Rectal smooth muscle tissue (tissue), 1 donor: ENCODE data around the gene NPAS2.
A peak's percentile ranks its signal among the peaks of the same experiment; 100 is the strongest.

Source experiments
- H3K27ac ChIP-seq: one replicate; pipeline ENCODE4 v1.7.0; 2013; ENCODE audit warnings: low read depth, low read length, inconsistent platforms
- H3K27me3 ChIP-seq: one replicate; pipeline ENCODE4 v1.7.0; 2013; ENCODE audit warnings: low read length; ENCODE audit not compliant: control insufficient read depth, insufficient read depth
- H3K36me3 ChIP-seq: one replicate; pipeline ENCODE4 v1.7.0; 2013; ENCODE audit warnings: low read length; ENCODE audit not compliant: control insufficient read depth, insufficient read depth
- H3K4me1 ChIP-seq: one replicate; pipeline ENCODE4 v1.7.0; 2013; ENCODE audit warnings: low read length; ENCODE audit not compliant: control insufficient read depth, insufficient read depth
- H3K4me3 ChIP-seq: one replicate; pipeline ENCODE4 v1.7.0; 2013; ENCODE audit warnings: low read length
- H3K9ac ChIP-seq: one replicate; pipeline ENCODE4 v1.7.0; 2013; ENCODE audit warnings: low read length

The NPAS2 gene

GRCh38 chr2:100784681-100785080 lies 35.3 kb upstream of the NPAS2 start:
- no peaks in the 10 kb centered on the region for H3K27me3 ChIP-seq
- no peak overlapping the region for H3K9ac ChIP-seq
- H3K36me3 ChIP-seq = no peaks in the 10 kb centered on the region
- no peak overlapping the region for H3K27ac ChIP-seq
- peaks cover 6% of the 10 kb centered on the region for H3K4me1 ChIP-seq
- H3K4me3 ChIP-seq = no peak overlapping the region

GRCh38 chr2:100785626-100786296 lies 34.2 kb upstream of the NPAS2 start:
- no peak overlapping the region for H3K4me3 ChIP-seq
- no peak overlapping the region for H3K27ac ChIP-seq
- H3K9ac ChIP-seq = no peak overlapping the region
- peaks cover 6% of the 10 kb centered on the region for H3K4me1 ChIP-seq
- H3K36me3 ChIP-seq = no peaks in the 10 kb centered on the region
- H3K27me3 ChIP-seq = no peaks in the 10 kb centered on the region

GRCh38 chr2:100786297-100786658 lies 33.7 kb upstream of the NPAS2 start:
- Histone ChIP-seq H3K4me3 (no peak overlapping the region), H3K4me1 (peaks cover 6% of the 10 kb centered on the region), H3K27me3 (no peaks in the 10 kb centered on the region), H3K27ac (no peak overlapping the region), H3K36me3 (no peaks in the 10 kb centered on the region), H3K9ac (no peak overlapping the region)

- Histone ChIP-seq H3K4me3 (no peak overlapping the region), H3K27ac (no peak overlapping the region), H3K27me3 (no peaks in the 10 kb centered on the region), H3K36me3 (no peaks in the 10 kb centered on the region), H3K9ac (no peak overlapping the region), H3K4me1 (peaks cover 6% of the 10 kb centered on the region)
Observed at GRCh38 chr2:100786985-100787384, 33.0 kb upstream of the NPAS2 start.

GRCh38 chr2:100789361-100789760 lies 30.6 kb upstream of the NPAS2 start:
- Histone ChIP-seq H3K4me1 (peaks cover 6% of the 10 kb centered on the region), H3K4me3 (no peak overlapping the region), H3K27me3 (no peaks in the 10 kb centered on the region), H3K9ac (no peak overlapping the region), H3K27ac (no peak overlapping the region), H3K36me3 (no peaks in the 10 kb centered on the region)

GRCh38 chr2:100791294-100791935 lies 28.5 kb upstream of the NPAS2 start:
- H3K27me3 ChIP-seq = no peaks in the 10 kb centered on the region
- no peak overlapping the region for H3K27ac ChIP-seq
- no peaks in the 10 kb centered on the region for H3K36me3 ChIP-seq
- peaks cover 6% of the 10 kb centered on the region for H3K4me1 ChIP-seq
- no peak overlapping the region for H3K9ac ChIP-seq
- no peak overlapping the region for H3K4me3 ChIP-seq

GRCh38 chr2:100791936-100792308 lies 28.0 kb upstream of the NPAS2 start:
- Histone ChIP-seq H3K27me3 (no peaks in the 10 kb centered on the region), H3K9ac (no peak overlapping the region), H3K4me3 (no peak overlapping the region), H3K36me3 (no peaks in the 10 kb centered on the region), H3K27ac (no peak overlapping the region), H3K4me1 (peaks cover under 1% of the 10 kb centered on the region)

GRCh38 chr2:100793220-100793619 lies 26.7 kb upstream of the NPAS2 start:
- Histone ChIP-seq H3K9ac (no peak overlapping the region), H3K27me3 (no peaks in the 10 kb centered on the region), H3K27ac (no peak overlapping the region), H3K4me3 (no peak overlapping the region), H3K4me1 (no peaks in the 10 kb centered on the region), H3K36me3 (no peaks in the 10 kb centered on the region)

GRCh38 chr2:100793982-100794381 lies 26.0 kb upstream of the NPAS2 start:
- Histone ChIP-seq H3K9ac (no peak overlapping the region), H3K27me3 (no peaks in the 10 kb centered on the region), H3K27ac (no peak overlapping the region), H3K36me3 (no peaks in the 10 kb centered on the region), H3K4me3 (no peak overlapping the region), H3K4me1 (no peaks in the 10 kb centered on the region)

- no peaks in the 10 kb centered on the region for H3K36me3 ChIP-seq
Observed at GRCh38 chr2:100796499-100797100, 23.3 kb upstream of the NPAS2 start.

GRCh38 chr2:100799686-100800085 lies 20.3 kb upstream of the NPAS2 start:
- Histone ChIP-seq H3K9ac (no peak overlapping the region), H3K27ac (no peak overlapping the region), H3K36me3 (no peaks in the 10 kb centered on the region)

More at GRCh38 chr2:100796499-100797100, 23.3 kb upstream of the NPAS2 start:
- Histone ChIP-seq H3K4me1 (peaks cover 10% of the 10 kb centered on the region), H3K27ac (no peak overlapping the region), H3K27me3 (no peaks in the 10 kb centered on the region), H3K4me3 (no peak overlapping the region), H3K9ac (no peak overlapping the region)

GRCh38 chr2:100800915-100801314 lies 19.0 kb upstream of the NPAS2 start:
- Histone ChIP-seq H3K9ac (no peak overlapping the region), H3K4me3 (no peak overlapping the region), H3K27ac (peak overlapping the region; percentile 36), H3K36me3 (no peaks in the 10 kb centered on the region), H3K27me3 (no peaks in the 10 kb centered on the region), H3K4me1 (peaks cover 14% of the 10 kb centered on the region)

More at GRCh38 chr2:100799686-100800085, 20.3 kb upstream of the NPAS2 start:
- Histone ChIP-seq H3K4me3 (no peak overlapping the region), H3K27me3 (no peaks in the 10 kb centered on the region), H3K4me1 (peaks cover 14% of the 10 kb centered on the region)

- Histone ChIP-seq H3K27ac (no peak overlapping the region), H3K4me3 (no peak overlapping the region), H3K36me3 (no peaks in the 10 kb centered on the region)
Observed at GRCh38 chr2:100801402-100801801, 18.5 kb upstream of the NPAS2 start.

More at GRCh38 chr2:100801402-100801801, 18.5 kb upstream of the NPAS2 start:
- Histone ChIP-seq H3K27me3 (no peaks in the 10 kb centered on the region), H3K9ac (no peak overlapping the region), H3K4me1 (peaks cover 14% of the 10 kb centered on the region)
